Hepatic stellate cell (primary cell): ENCODE data around the gene GRIP1.

Experiments used
- DNase-seq: peaks from one replicate; pipeline ENCODE4 v3.0.0; 2011; ENCODE audit warnings: low spot score

The GRIP1 gene

GRCh38 chr12:66640691-66641460, 38.0 kb downstream of the GRIP1 start:
- no peak for DNase-seq

DNA sequence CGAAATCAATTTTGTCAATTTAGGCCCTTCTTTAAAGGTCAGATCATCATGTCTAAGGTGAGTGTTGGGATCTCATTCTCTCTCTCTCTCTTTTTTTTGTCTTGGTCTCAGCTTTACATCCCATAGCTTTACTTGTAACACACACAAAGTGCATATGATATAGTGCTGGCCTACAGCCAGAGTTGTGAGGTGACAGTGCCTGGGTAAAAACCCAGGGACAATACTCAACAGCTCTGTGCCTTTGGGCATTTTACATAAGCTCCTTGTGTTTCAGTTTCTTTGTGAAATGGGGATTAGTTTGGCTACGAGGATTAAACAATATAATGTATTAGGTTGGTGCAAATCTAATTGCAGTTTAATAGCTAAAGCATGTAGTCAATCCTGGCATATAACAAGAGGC, 40.2 kb downstream of the GRIP1 start:
- DNase-seq: no peak

DNA sequence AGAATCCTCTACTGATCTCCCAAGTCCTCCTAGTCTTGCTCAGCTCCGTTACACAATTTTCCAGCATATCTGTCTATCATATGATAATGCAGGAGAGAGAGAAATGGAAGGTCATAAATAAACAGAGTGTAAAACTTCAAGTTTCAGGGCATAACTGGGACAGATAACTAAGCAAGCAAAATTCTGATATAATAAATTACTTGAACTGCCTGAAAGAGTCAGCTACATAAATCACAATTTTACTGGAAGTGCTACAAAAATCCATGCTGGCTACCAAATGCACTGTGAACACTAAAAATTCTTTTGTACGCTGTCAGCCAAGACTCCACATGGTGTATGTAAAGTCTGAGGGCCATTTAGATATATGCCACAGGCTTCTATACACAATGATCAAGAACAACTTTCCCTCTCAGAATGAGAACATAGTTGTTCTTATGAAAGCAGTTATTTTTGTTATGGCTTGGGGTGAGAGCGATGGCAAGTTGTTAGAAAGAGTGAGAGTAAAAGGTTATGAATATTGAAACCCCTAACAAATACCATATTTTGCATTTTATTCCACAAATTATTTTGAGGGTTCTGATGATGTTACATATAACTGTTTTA, 41.1 kb downstream of the GRIP1 start:
- no peak for DNase-seq

DNA sequence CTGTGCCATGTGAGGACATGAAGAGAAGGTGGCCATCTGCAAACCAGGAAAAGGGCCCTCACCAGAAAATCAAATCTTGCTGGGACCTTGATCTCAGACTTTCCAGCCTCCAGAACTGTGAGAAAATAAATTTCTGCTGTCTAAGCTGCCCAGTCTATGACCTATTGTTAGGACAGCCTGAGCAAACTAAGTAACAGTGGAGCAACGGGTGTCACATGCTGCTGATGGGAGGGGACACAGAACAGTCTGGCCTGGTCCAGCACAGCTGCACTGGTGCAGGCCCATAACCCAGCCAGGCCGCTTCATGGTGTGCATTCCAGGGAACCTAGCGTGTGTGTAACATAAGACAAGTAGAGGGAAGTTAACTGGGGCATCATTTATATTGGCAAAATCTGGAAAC, 42.1 kb downstream of the GRIP1 start:
- DNase-seq: no peak

DNA sequence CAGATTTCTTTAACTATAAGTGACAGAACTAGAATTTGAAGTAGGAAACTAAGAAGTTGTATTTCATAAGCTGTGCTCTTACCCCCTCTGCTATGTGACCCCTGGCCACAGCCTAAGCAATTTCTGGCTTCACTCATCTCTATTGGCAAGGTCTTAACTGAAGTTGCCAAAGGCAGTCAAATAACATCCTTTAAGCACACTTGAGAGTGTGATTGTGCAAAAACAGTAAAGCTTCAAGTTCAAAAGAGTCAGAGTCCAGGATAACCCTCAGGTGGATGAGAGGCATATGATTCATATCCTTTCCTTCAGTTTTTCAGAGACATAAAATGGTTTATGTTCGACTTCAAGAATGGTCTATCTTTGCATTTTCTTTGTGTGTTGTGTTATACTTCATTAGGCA, 45.2 kb downstream of the GRIP1 start:
- DNase-seq: no peak

GRCh38 chr12:66629138-66629870, 49.6 kb downstream of the GRIP1 start:
- no peak for DNase-seq

GRCh38 chr12:66627988-66628317, 50.9 kb downstream of the GRIP1 start:
- no peak for DNase-seq

DNA sequence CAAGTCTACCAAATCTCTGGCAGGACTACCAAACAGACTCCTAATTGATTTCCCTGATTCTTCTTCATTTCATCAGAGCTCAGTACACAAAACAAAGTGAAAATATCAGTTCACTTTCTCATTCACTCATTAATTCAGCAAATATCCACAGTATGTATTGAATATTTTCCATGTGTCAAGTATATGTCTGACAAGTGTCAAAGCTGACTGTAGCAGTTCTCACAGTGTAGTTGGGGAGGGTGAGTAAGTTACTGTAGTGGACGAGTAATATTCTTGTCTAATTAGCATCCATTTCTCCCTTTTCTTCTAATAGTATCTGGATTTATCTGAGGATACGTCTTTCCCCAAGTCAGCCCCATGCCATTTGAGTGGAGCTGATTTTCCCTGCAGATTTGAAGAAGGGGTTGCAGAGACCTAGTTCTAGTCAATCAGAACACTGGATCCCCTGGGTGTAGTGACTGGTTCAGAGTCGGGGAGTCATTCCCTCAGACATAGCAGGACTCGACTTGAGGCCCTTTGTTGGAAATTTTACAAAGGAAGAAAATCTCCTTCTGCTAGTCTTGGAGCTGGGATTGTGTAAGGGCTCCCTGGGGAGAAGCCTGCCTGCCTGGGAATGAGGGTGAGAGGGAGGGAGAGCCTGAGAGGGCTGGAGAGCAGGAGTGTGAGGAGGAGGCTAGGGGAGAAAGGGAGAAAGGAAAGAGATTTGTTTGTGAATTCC, 51.4 kb downstream of the GRIP1 start:
- DNase-seq: no peak

DNA sequence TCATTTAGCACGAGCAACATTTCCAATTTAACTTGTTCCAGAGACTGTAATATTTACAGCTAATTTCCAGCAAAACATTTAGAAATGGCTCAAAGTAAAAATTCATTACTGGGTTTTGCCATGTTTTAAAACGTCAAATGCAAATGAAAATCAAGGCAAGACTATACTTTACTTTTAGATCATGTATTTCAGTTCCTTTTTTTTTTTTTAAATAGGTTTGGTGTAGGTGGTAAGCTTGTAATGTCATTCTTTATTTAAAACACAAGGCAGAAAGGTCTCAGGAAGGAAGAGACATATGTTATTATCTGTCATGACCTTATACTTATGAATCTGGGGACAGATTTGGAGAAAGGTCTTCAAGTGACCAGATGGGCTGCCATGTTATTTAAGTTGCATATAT, 54.1 kb downstream of the GRIP1 start:
- no peak for DNase-seq

DNA sequence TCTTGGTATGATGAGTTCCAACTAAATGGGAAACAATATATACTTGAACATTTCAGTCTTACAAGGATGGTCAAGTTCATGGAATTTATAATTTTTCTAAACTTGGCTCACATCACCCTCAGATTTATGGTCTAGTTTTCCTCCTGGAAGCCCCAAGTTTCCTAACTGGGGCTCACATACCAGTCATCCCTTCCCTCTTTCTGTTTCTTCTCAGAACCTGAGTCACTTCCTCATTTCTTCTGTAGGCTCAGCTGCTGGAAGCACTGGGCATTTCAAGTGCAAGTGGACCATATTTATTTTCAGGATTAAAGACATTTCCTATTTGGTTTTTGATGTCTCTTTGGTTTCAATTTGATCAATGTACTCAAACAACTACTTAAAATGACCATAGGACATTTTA, 55.4 kb downstream of the GRIP1 start:
- DNase-seq: no peak

DNA sequence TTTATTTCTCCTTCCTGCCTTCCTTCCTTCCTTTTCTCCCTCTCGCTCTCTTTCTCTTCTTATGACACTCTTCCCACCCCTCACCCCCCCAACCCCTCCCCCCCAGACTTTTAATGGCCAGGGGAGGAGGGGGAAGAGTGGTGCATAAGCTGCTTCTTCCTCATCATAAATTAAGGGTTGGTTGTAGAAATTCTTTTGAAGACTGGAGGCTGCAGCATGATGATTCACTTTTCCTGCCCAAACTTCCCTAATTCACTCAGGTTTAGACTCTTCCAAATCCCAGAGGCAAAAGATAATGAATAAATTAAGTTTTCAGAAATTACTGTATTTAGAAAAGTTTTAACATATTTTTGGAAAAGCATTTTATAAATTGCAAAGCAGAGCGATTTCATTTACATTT, 58.2 kb downstream of the GRIP1 start:
- DNase-seq: no peak

DNA sequence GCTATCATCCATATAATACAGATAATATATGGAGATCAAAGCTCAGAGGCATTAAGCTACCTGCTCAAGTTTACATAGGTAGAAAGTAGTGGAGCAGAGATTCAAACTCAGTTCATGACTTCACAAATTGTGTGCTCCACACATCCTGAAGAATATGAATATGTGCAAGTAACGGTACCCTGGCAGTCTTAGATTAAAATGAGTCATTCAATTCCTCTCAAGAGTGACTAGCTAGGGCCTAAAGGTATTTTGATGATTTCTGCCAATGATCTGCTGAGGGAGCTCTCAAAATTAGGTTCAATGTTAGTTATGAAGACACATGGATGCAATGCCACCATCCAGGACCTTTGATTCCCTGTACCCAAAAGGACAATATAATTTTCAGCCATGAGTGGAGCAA, 58.9 kb downstream of the GRIP1 start:
- no peak for DNase-seq

DNA sequence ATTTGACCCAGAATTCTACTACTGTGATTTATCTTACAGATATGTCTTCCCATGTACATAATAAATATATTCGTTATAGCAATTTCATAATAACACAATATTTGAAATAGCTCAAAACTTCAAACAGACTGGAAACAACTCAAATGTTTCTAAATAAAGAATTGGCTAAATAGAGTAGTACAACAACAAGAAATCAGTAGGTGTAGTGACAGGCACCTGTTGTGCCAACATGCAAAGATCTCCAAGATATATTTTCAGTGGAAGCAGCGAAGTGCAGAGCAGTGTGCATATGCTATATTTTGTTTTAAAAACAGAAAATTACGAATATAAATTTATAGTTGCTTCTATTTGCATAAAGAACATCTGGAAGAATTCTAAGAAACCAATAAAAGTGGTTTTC, 60.9 kb downstream of the GRIP1 start:
- no peak for DNase-seq

GRCh38 chr12:66612090-66612775, 66.6 kb downstream of the GRIP1 start:
- no peak for DNase-seq

GRCh38 chr12:66607147-66607546, 71.7 kb downstream of the GRIP1 start:
- no peak for DNase-seq

GRCh38 chr12:66605293-66605692, 73.6 kb downstream of the GRIP1 start:
- DNase-seq: no peak

DNA sequence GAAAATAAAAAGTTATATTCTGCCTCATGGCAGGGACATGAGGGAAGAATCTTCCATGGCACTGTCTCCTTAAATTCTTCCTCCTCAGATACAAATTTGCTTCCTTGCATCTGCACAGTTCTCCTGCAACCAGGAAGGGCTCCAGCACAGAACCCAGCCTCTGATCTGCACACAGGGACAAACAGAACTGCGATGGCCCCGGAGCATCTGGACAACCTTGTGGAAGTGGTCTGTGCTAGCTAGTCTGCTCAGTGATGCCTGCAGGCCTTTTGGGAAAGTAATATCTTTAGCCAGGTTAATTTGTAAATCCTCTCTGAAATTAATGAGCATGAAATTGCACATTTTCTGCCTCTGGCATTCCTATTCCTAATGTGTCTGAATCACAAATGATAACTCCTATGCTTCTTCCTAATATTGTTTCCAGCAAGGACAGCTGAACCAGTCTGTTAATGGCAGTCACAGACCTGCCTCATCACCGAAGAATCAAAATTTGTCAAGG, 74.8 kb downstream of the GRIP1 start:
- no peak for DNase-seq

DNA sequence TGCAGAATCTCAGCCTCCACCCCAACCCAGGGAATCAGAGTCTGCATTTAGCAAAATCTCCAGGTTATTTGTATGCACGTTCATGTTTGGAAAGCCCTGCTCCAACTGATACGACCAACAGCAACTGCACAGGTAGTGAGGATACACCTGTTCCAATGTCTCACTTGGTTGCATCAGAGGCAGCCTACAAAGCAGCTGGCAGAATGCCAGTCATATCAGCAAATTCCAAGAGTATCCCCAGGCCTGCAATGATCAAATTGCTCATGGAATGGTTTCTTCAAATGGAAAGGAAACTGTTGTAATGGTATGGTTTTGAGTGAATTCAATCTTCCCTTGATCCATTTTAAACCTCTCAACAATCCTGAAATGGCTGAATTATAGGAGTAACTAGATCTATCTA, 75.4 kb downstream of the GRIP1 start:
- no peak for DNase-seq

GRCh38 chr12:66602483-66603143, 76.3 kb downstream of the GRIP1 start:
- no peak for DNase-seq

DNA sequence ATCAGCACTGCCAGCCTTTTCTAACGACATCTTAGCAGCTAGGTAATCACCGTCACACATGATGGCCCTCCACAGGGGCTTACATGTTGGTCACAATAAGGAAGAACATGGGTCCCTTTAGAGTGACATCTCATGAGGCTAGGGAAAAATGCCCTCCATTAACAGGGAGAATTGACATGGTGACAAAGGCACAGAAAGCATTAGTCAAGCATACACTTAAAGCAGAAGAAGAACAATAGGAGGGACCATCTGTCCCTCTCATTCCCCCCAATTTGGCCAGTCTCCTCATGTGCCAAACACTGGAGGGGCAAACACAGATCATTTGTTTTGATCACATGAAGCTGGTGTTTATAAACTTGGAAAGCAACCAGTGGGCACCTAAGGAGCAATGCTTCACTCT, 78.0 kb downstream of the GRIP1 start:
- no peak for DNase-seq

GRCh38 chr12:66599816-66600215, 79.1 kb downstream of the GRIP1 start:
- no peak for DNase-seq

GRCh38 chr12:66598608-66599007, 80.3 kb downstream of the GRIP1 start:
- no peak for DNase-seq
